Measurements from ENCODE around the gene NPHP4.

- TF ChIP-seq POLR2AphosphoS5 (IDR thresholded peaks at IDR 0.05; ENCODE audit: insufficient read depth in 1 of 2, low read depth in 1 of 2) (no peak), CTCF (IDR thresholded peaks at IDR 0.05) (no peak), POLR2A (IDR thresholded peaks at IDR 0.05) (no peak)
Measured at GRCh38 chr1:6027591-6027990, 35.4 kb upstream of the NPHP4 start.
